ENCODE measurements around the gene SMARCA2.

The SMARCA2 gene

DNA sequence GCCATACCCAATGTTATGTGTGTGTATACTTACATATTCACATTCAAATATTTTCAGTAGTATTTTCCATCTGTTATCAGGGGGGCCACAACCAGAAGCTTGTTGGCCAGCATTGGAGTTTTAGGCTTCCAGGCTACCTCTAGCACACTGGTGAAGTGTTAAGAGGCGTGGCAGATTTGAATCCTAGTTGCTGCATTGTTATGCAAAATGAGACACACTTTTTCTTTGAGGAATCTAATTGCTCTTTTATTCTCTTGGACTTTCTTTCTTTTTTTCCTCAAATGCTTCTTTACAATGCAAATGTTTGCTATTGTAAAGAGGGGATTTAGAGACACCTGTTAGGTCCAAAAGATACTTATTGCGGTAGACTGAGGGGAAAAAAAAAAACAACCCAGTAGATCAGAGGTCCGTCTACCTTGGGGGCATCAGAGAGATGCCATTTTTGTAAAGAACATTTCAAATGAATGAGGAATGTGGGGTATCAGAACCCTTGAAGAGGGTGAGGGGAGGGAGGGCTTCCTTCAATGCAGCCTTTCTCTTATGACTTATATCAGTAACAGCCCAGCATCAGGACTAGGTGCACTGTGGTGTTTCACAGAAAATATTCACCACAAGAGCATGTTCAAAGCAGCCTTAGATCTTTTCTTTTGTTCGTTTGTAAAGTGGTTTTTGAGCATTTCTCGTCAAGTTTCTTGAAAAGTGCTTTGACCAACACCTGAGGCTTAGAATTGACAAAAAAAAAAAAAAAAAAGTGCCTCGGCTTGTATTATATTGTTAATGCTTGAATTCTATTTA, 3.8 kb downstream of the SMARCA2 start:
- peak overlapping the region; percentile 81 for H3K4me3 ChIP-seq (ENCODE audit: control insufficient read depth, low read depth, low read length)
- DNase-seq (ENCODE audit: low read depth) = no peak
- TF ChIP-seq, protein P1, sequence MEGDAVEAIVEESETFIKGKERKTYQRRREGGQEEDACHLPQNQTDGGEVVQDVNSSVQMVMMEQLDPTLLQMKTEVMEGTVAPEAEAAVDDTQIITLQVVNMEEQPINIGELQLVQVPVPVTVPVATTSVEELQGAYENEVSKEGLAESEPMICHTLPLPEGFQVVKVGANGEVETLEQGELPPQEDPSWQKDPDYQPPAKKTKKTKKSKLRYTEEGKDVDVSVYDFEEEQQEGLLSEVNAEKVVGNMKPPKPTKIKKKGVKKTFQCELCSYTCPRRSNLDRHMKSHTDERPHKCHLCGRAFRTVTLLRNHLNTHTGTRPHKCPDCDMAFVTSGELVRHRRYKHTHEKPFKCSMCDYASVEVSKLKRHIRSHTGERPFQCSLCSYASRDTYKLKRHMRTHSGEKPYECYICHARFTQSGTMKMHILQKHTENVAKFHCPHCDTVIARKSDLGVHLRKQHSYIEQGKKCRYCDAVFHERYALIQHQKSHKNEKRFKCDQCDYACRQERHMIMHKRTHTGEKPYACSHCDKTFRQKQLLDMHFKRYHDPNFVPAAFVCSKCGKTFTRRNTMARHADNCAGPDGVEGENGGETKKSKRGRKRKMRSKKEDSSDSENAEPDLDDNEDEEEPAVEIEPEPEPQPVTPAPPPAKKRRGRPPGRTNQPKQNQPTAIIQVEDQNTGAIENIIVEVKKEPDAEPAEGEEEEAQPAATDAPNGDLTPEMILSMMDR (conservative IDR thresholded peaks at IDR 0.05; ENCODE audit: control insufficient read depth, insufficient read depth, low read depth, low read length) = no peak

DNA sequence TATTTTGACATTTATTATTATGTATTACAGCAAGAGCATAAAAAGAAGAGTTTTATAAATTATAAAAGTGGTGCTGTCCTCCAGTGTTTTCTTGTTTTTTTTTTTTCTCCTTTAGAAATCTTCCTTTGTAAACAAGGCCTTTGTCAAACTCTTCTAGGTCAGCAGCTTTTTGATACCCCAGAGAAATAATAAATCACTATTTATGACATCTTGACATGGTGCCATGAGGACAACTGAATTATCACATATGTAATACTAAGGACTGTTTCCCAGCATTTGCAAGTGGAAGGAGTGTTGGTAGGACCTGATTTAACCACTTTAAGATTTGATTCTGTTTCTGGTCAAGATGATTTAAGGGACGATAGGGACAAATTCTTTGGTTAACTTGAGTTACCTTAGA, 4.6 kb downstream of the SMARCA2 start:
- no peak overlapping the region for H3K4me3 ChIP-seq (ENCODE audit: control insufficient read depth, low read depth, low read length)
- no peak for DNase-seq (ENCODE audit: low read depth)
- TF ChIP-seq, protein P1 (conservative IDR thresholded peaks at IDR 0.05; ENCODE audit: control insufficient read depth, insufficient read depth, low read depth, low read length) = no peak

DNA sequence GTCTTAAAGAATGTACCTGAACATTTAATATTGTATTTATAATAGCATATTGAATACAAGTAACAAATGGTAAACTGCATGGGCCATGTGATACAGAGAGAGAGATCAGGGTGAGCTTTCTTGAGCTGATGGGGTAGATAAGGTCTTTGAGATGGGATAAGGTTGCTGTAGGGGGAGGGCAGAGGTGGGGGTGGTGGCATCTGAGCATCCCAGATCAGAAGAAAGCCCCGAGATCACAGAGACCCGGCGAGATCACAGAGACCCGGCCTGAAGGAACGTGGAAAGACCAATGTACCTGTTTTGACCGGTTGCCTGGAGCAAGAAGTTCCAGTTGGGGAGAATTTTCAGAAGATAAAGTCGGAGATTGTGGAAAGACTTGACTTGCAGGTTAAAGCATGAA, 6.6 kb downstream of the SMARCA2 start:
- no peak for DNase-seq (ENCODE audit: low read depth)
- H3K4me3 ChIP-seq (ENCODE audit: control insufficient read depth, low read depth, low read length) = no peak overlapping the region

DNA sequence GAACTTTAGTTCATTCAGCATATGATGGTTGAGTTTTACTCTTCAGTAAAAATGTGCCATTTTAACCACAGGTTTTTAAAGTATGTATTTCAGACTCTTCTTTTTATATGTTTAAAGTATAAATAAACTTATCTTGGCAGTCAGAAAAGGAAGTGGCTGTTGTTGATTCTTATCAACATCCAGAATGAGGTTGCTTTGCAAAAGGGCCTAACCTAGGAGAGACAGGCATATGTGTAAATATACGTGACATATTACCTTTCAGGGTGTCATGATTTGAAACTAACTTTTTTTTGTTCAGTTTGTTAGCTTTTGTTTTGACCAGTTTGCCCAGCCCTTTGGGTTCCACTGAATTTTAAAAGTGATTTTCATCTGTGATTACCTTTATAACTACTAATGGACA, 7.4 kb downstream of the SMARCA2 start:
- DNase-seq (ENCODE audit: low read depth) = no peak
- TF ChIP-seq, protein P1 (conservative IDR thresholded peaks at IDR 0.05; ENCODE audit: control insufficient read depth, insufficient read depth, low read depth, low read length) = no peak

More for the DNA sequence above, 6.6 kb downstream of the SMARCA2 start:
- TF ChIP-seq, protein P1 (conservative IDR thresholded peaks at IDR 0.05; ENCODE audit: control insufficient read depth, insufficient read depth, low read depth, low read length) = no peak

DNA sequence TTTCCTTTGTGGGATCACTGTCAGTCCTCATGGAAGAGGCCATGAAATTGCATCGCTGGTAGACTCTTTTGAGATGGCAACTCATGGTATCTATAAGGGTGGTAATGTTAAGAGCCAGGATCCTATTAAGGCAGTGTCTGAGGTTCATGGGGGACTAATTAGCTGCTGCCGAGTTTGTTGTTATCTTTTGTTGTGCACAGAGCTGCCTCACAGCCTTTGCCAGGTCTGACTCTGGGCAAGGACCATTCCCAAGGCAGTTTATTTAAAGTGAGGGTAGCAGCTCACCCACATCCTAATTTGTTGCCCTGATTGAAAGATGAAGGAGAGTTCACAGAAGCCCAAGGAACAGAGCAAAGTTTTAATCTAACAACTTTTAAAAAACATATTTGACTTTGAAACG, 7.9 kb downstream of the SMARCA2 start:
- no peak for DNase-seq (ENCODE audit: low read depth)
- H3K4me3 ChIP-seq (ENCODE audit: control insufficient read depth, low read depth, low read length) = no peak overlapping the region
- TF ChIP-seq, protein P1 (conservative IDR thresholded peaks at IDR 0.05; ENCODE audit: control insufficient read depth, insufficient read depth, low read depth, low read length) = no peak

More for the DNA sequence above, 7.4 kb downstream of the SMARCA2 start:
- no peak overlapping the region for H3K4me3 ChIP-seq (ENCODE audit: control insufficient read depth, low read depth, low read length)

DNA sequence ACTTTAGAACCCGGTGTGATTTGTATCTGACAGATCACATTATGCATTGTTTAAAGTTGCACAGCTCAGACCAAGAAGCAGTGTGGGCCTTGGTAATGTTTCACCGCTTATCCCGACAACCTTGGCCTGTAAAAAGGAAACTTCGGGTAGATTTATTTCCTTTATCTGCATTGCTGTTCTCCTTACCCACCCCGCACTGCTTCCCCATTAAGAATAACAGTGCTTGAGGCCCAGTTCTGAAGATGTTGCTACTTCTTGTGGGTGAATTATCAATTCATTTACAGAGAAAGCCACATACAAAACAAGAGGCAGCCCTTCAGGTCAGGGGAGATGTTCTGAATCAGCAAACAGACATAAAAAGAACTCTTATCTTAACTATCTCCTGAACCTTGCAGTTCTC, 8.4 kb downstream of the SMARCA2 start:
- no peak overlapping the region for H3K4me3 ChIP-seq (ENCODE audit: control insufficient read depth, low read depth, low read length)
- DNase-seq (ENCODE audit: low read depth) = no peak
- TF ChIP-seq, protein P1 (conservative IDR thresholded peaks at IDR 0.05; ENCODE audit: control insufficient read depth, insufficient read depth, low read depth, low read length) = no peak
